ENCODE data around the gene DOCK8.

DOCK8 gene

GRCh38 chr9:468766-469426 is 254.2 kb downstream of the DOCK8 start:
- DNase-seq = peak; percentile 26

- DNase-seq = peak; percentile 71
Measured at GRCh38 chr9:469672-470551, 255.2 kb downstream of the DOCK8 start.

GRCh38 chr9:470552-471194 is 256.0 kb downstream of the DOCK8 start:
- DNase-seq = peak; percentile 11

- no peak for DNase-seq
Measured at GRCh38 chr9:471320-471719, 256.7 kb downstream of the DOCK8 start.

GRCh38 chr9:472479-473075 is 257.9 kb downstream of the DOCK8 start:
- DNase-seq = peak; percentile 1

- DNase-seq = no peak
Measured at GRCh38 chr9:477193-477592, 262.5 kb downstream of the DOCK8 start.

- DNase-seq = no peak
Measured at GRCh38 chr9:479304-479970, 264.8 kb downstream of the DOCK8 start.

DNA sequence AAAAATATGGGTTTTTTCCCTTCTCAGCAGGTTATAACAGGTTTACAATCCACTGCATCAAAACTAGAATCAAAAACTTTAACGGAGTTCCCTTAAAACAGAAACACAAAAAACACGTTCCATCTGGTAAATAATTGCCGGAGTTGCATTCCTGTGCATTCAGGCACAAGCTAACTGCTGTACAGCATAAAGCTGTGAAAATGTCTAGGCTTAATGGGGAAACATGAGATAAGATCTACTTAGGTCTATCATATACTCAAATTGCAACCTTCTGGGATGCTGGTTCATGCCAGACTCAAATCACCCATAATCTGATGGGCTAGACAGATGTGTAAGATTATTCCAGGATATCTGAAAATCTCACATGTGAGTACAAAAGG is 265.3 kb downstream of the DOCK8 start:
- DNase-seq = no peak

- no peak for DNase-seq
Measured at GRCh38 chr9:482739-483138, 268.1 kb downstream of the DOCK8 start.

GRCh38 chr9:486156-486555 is 271.5 kb downstream of the DOCK8 start:
- DNase-seq = no peak

DNA sequence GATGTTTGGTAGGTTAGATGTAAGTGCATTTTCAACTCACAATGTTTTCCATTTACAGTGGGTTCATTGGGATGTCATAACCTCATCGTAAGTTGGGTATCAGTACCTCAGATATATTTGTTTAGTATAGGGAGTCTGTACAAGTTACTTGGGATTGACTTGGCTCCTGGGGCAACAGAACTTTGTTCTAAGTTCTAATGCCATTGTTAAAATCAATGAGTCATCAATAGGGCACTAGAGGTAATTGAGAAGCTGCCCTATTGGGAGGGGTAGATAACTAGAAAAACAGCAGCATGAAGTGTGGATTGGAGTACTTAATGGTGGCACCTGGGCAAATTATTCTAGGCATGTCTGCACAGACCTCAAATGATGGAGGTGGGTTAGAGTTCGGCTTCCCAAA is 272.8 kb downstream of the DOCK8 start:
- no peak for DNase-seq

- peak; percentile 7 for DNase-seq
Measured at GRCh38 chr9:488448-488847, 273.8 kb downstream of the DOCK8 start.

DNA sequence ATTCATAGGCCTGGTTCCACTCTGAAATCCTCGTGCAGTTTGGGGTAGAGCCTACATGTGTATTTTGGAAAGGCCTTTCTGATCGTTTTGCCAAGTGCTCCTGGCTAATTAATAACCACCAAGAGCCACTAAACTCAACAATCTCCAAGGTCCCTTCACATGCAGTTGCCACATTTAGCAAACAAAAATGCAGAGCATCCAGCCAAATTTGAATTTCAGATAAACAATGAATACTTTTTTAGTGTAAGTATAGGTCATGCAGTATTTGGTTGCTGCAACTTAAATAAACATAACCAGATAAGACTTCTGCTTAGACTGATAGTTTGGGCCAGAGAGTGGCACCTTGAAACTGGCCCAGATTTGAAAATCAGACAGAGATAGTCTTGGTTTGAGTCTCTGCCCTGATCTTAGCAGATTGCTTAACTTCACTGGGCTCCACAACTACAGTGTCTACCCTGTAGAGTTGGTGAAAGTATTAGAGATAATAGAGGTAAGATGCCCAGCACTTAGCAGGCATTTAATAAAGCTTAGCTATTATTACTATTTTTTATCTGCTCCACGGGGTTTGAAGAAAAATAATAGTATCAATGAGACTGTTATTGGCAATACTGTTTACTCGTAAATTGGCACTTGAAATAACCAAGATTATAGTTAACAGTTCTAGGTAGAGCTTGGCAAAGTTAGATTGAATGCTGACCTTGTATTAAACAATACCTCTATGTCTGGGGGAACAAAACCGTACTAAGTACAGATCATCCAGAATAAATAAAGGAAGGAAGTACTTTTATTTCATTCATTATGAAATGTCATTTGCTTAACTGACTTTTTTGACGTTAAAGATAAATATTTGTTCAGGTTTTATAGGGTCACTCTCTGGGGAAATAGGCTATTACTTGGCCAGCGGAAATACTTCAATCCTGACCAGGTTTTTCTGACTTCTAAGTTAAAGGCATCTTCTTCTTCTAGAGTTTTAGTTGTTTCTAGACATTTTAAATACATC is 274.8 kb downstream of the DOCK8 start:
- peak; percentile 0 for DNase-seq

GRCh38 chr9:494764-495163 is 280.1 kb downstream of the DOCK8 start:
- DNase-seq = no peak

DNA sequence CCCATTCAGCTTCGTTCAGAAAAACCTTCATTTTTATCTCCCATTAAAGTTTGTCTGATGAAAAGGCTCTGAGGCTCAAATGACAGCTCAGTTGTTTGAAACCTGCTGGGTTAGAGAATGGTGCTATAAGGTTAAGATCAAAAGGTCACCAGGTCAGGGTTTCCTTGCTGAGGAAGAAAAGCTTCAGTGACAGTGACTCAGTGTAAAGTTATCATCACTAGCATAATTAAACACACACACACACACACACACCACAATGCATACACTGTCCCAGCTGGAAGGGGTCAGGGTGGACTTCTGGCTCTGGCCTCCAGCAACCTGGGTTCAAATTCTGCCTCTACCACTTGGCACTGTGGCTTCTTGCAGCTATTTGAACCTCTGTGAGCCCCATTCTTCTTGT is 281.1 kb downstream of the DOCK8 start:
- DNase-seq = peak; percentile 3

GRCh38 chr9:503326-503725 is 288.7 kb downstream of the DOCK8 start:
- peak; percentile 7 for DNase-seq

DNA sequence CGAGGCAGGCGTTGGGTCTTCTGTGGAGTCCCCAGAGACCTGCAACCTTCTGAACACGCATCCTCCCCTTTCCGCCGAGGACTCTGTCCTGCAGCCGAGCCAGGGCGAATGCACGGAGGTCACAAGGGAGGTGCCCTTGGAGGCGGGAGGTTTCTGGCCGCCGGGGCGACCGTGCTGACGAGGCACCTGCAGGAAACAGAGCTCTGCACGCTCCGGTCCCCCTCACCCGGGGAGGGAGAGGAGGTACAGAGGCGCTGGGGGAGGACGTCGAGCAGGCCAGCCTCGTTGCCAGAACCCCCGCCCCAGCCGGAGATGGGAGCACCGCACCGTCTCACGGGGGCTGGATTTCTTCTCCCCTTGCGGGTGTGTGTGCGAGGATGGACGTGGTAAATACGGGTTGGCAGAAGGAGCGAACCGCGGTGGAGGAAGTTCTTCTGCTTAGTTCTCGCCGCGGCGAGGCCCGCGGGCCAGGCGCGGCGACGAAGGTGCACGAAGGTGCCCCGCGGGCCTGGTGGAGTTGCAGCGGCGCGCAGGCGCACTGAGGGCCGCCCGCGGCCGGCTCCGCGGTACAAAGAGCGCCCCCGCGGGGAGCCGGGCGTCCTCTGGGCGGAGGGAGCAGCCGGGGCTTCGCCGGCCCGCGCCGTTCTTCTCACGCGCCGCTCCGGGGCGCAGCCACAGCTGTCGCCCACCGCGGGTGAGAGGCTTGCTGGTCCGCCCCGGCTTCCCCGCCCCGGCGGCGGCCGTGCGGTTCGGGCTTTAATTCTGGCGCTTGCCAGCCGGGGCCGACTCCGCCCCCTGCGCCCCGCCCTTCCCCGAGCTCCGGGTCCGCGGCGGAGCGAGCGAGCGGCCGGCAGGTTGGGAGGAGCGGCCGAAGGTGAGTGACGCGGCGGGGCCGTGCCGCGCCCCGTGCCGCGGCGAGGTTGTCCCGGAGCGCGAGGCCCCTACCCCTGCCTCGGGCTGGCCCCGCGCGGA is 289.5 kb downstream of the DOCK8 start, which contains the start of gene KANK1:
Gene KANK1, plus strand, starts transcription at position 815 of the 972 bp plus-strand sequence.
- peak; percentile 85 for DNase-seq

- DNase-seq = peak; percentile 10
Measured at GRCh38 chr9:504921-505740, 290.5 kb downstream of the DOCK8 start.

GRCh38 chr9:505741-506059 is 291.0 kb downstream of the DOCK8 start:
- no peak for DNase-seq
